Uterus (tissue), 2 donors: ENCODE results near the gene CEND1.

ENCODE experiments used
- POLR2A ChIP-seq, 2 donors: fragments of 450-650 bp; IDR thresholded peaks; one replicate each; pipeline ENCODE4 v1.6.1; 2016; ENCODE audit warnings: antibody characterized with exemption in 2 of 2, mild to moderate bottlenecking in 1 of 2, moderate library complexity in 1 of 2
- TF ChIP-seq, protein P1 (sequence below), 4 experiments: fragments of 200-600 bp in 2 of 4; fragments of 450-650 bp in 2 of 4; sonication (generic) in 2 of 4; IDR thresholded peaks; one replicate each; pipeline ENCODE4 v1.5.1; 2016 to 2019; ENCODE audit warnings: antibody characterized with exemption in 4 of 4, mild to moderate bottlenecking in 2 of 4, moderate library complexity in 1 of 4

DNA sequence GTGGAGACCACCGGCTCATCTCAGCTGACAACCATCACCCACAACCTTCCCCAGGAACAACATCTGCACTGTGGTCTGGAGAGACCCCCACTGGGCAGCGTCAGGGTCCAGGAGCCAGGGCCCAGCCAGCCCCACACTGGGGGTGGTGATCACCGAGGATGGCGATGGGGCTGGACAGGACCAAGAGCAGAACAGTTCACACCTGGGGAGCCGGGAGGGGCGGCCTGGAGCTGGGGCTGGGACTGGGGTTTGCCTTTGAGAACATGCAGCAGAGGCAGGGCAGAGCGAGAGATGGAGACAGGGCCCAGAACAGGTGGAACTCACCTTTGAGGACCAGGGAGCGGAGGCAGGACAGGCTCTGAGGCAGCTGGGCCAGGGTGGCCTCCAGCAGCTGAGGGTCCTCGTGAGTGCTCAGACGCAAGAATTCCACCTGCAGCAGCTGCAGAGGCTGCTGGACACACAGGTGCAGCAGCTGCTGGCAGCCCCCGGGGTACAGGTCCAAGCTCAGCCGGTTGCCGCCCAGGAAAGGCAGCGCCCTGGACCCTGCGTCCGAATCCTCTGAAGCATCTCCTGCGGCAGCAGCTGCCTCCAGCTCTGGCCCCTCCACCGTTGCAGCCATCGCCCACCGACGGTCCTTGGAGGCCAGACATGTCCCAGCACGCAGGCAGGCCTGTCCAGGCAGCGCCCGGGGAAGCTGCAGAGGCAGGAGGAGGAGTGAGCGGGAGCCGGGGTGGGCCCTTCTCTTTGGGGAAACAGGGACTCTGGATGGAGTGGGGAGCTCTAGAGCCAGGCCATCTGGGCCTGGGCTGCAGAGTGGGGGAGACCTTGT is 14.1 kb upstream of the CEND1 start:
- no peak for TF ChIP-seq POLR2A (IDR thresholded peaks at IDR 0.05)
- TF ChIP-seq, protein P1, sequence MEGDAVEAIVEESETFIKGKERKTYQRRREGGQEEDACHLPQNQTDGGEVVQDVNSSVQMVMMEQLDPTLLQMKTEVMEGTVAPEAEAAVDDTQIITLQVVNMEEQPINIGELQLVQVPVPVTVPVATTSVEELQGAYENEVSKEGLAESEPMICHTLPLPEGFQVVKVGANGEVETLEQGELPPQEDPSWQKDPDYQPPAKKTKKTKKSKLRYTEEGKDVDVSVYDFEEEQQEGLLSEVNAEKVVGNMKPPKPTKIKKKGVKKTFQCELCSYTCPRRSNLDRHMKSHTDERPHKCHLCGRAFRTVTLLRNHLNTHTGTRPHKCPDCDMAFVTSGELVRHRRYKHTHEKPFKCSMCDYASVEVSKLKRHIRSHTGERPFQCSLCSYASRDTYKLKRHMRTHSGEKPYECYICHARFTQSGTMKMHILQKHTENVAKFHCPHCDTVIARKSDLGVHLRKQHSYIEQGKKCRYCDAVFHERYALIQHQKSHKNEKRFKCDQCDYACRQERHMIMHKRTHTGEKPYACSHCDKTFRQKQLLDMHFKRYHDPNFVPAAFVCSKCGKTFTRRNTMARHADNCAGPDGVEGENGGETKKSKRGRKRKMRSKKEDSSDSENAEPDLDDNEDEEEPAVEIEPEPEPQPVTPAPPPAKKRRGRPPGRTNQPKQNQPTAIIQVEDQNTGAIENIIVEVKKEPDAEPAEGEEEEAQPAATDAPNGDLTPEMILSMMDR (IDR thresholded peaks at IDR 0.05) = no peak
